HepG2 (cell line): ENCODE data around the gene ZFAND2B. TPM values are rescaled to one million over a fixed set of nuclear protein-coding genes. Genes with fewer than 3 reads are reported as not detected.

Source experiments
- ATAC-seq: fragments of 200-7000 bp; cut with Tn5 transposase; 3 replicates; pipeline ENCODE4 v1.9.1; 2020; ENCODE audit warnings: mild to moderate bottlenecking, moderate library complexity
- BruUV-seq: library from RNA; stranded (reverse); fragments of 400-500 nt; replicated peaks from 2 replicates; lab custom pipeline; 2021; lab: Mats Ljungman, UMichigan
- CTCF ChIA-PET: fragments of 300-600 bp; formaldehyde crosslinking; extraction: SDS; loops from one replicate; lab custom pipeline; 2021; ENCODE audit warnings: low total read pairs, inconsistent platforms, low intra/inter-chr PET ratio; lab: Yijun Ruan, JAX
- POLR2A ChIA-PET: fragments of 350-600 bp; sonication (Branson Sonifier 250); formaldehyde crosslinking; loops from one replicate; lab custom pipeline; 2020; ENCODE audit warnings: antibody characterized with exemption, inconsistent platforms; lab: Yijun Ruan, JAX
- DNase-seq: peaks from one replicate; pipeline ENCODE4 v3.0.0-alpha.2; 2015; ENCODE audit warnings: low spot score
- FAIRE-seq: peaks from 3 replicates; lab custom pipeline; 2011; peaks lifted over from hg19 to GRCh38; lab: Jason Lieb, UNC
- H2AFZ ChIP-seq: one replicate; pipeline ENCODE4 v1.6.1; 2011; ENCODE audit warnings: low read length, inconsistent platforms
- H3K27ac ChIP-seq: fragments of 300-600 bp; 3 replicates; pipeline ENCODE4 v1.8.0; 2011; ENCODE audit warnings: mixed run types, mild to moderate bottlenecking, mixed read lengths, low read length, inconsistent platforms; ENCODE audit not compliant: insufficient read depth; ENCODE audit errors: extremely low read length
- H3K27me3 ChIP-seq, 2 experiments: fragments of 200-600 bp in 1 of 2; 2 replicates in 1 of 2; 3 replicates in 1 of 2; pipeline versions ENCODE4 v1.6.0 to v1.8.0; 2011; ENCODE audit warnings: low read length in 2 of 2, mild to moderate bottlenecking in 2 of 2, moderate library complexity in 2 of 2, inconsistent platforms in 1 of 2; ENCODE audit not compliant: insufficient read depth in 2 of 2, control insufficient read depth in 1 of 2
- H3K36me3 ChIP-seq, 2 experiments: fragments of 200-600 bp in 1 of 2; replicated peaks in 1 of 2; 2 replicates in 1 of 2; 3 replicates in 1 of 2; pipeline versions ENCODE4 v1.5.1 to v1.8.0; 2011; ENCODE audit warnings: low read length in 2 of 2, inconsistent platforms in 1 of 2; ENCODE audit not compliant: insufficient read depth in 2 of 2, control insufficient read depth in 1 of 2
- H3K4me1 ChIP-seq: 2 replicates; pipeline ENCODE4 v1.5.1; 2012; ENCODE audit warnings: low read length, inconsistent platforms; ENCODE audit not compliant: insufficient read depth
- H3K4me2 ChIP-seq: 2 replicates; pipeline ENCODE4 v1.6.0; 2011; ENCODE audit warnings: low read depth, low read length, inconsistent platforms
- H3K4me3 ChIP-seq, 3 experiments: fragments of 200-600 bp in 1 of 3; sonication (generic), shearing (Covaris generic) in 1 of 3; replicated peaks in 1 of 3; 2 replicates each; pipeline ENCODE4 v1.5.1; 2011 to 2016; ENCODE audit warnings: low read length in 3 of 3, inconsistent platforms in 2 of 3, low read depth in 2 of 3, mild to moderate bottlenecking in 2 of 3, control low read depth in 1 of 3, mixed read lengths in 1 of 3; ENCODE audit not compliant: insufficient read depth in 1 of 3
- H3K79me2 ChIP-seq: one replicate; pipeline ENCODE4 v1.6.1; 2011; ENCODE audit warnings: low read length, inconsistent platforms; ENCODE audit not compliant: insufficient read depth
- H3K9ac ChIP-seq: 2 replicates; pipeline ENCODE4 v1.6.0; 2011; ENCODE audit warnings: mild to moderate bottlenecking, low read depth, low read length, inconsistent platforms; ENCODE audit not compliant: insufficient read depth
- H3K9me3 ChIP-seq: 2 replicates; pipeline ENCODE4 v1.5.1; 2012; ENCODE audit warnings: mild to moderate bottlenecking, low read length
- H4K20me1 ChIP-seq: 2 replicates; pipeline ENCODE4 v1.6.0; 2011; ENCODE audit warnings: inconsistent platforms, mild to moderate bottlenecking, low read length, moderate library complexity; ENCODE audit not compliant: insufficient read depth
- HNF4G ChIP-seq, 2 experiments: sonication (generic) in 1 of 2; formaldehyde crosslinking in 1 of 2; IDR thresholded peaks; 2 replicates each; pipeline versions ENCODE4 v1.4.0 to v1.6.1; 2011 to 2020; ENCODE audit warnings: borderline replicate concordance in 2 of 2, low read depth in 2 of 2, mild to moderate bottlenecking in 2 of 2, low read length in 1 of 2, missing genetic modification reagents in 1 of 2, moderate library complexity in 1 of 2
- KDM2A ChIP-seq: sonication (generic); formaldehyde crosslinking; IDR thresholded peaks from 2 replicates; pipeline ENCODE4 v1.4.0; 2020; ENCODE audit warnings: low read depth, missing genetic modification reagents, borderline replicate concordance
- ZNF562 ChIP-seq: sonication (generic); formaldehyde crosslinking; IDR thresholded peaks from 2 replicates; pipeline ENCODE4 v1.8.0; 2022; ENCODE audit warnings: missing genetic modification reagents, borderline replicate concordance
- ZNF746 ChIP-seq: sonication (generic); formaldehyde crosslinking; IDR thresholded peaks from 2 replicates; pipeline ENCODE4 v1.8.0; 2022; ENCODE audit warnings: mild to moderate bottlenecking, missing genetic modification reagents
- whole genome bisulfite sequencing: methylation state at CpG from one replicate; pipeline ENCODE4 v1.1.6; 2017; ENCODE audit warnings: low lambda C conversion rate; 5-methylcytosine and 5-hydroxymethylcytosine counted together
- in situ Hi-C: cut with HindIII; loops from 2 replicates; pipeline ENCODE4 v1.10.0; 2017; ENCODE audit warnings: low pct_unique_long_range_greater_than_20kb; ENCODE audit not compliant: extremely low pct_ligation_motif_present
- intact Hi-C: fragments of 100-400 bp; cut with micrococcal nuclease; formaldehyde crosslinking; loops from one replicate; pipeline ENCODE4 v1.10.0; 2022; ENCODE audit not compliant: unreplicated experiment
- polyA plus RNA-seq, 8 experiments: library from polyadenylated mRNA; depleted of rRNA in 3 of 8; stranded (reverse) in 7 of 8; unstranded in 1 of 8; fragments of >200 nt; fragmentation: Illumina TruSeq in 4 of 8; extraction: Trizol in 4 of 8; gene quantifications; 2 replicates each; pipeline versions ENCODE4 v1.2.1 to v1.2.3, GENCODE V29; 2011 to 2016; ENCODE audit warnings: low read depth in 4 of 8, missing spikeins in 1 of 8, mixed read lengths in 1 of 8; ENCODE audit not compliant: insufficient read depth in 1 of 8
- total RNA-seq, 5 experiments: library from RNA; depleted of rRNA; stranded (reverse); fragments of >200 nt; fragmentation: Illumina TruSeq; extraction: Trizol; gene quantifications; 2 replicates each; pipeline ENCODE4 v1.2.3, GENCODE V29; 2016; ENCODE audit warnings: low read depth in 1 of 5
- TF ChIP-seq, protein P1 (sequence below): sonication (generic); formaldehyde crosslinking; IDR thresholded peaks from 2 replicates; pipeline ENCODE4 v1.4.0; 2020; ENCODE audit warnings: missing genetic modification reagents
- TF ChIP-seq, protein P2 (sequence below): sonication (generic); formaldehyde crosslinking; IDR thresholded peaks from 2 replicates; pipeline ENCODE4 v1.9.0; 2022; ENCODE audit warnings: low read depth, missing genetic modification reagents
- TF ChIP-seq, protein P3 (sequence below): sonication (generic); formaldehyde crosslinking; IDR thresholded peaks from 2 replicates; pipeline ENCODE4 v1.5.1; 2020; ENCODE audit warnings: mild to moderate bottlenecking, missing genetic modification reagents, moderate library complexity

ZFAND2B gene
- total and polyA plus RNA-seq, 2 of the 13 experiments (the other 11 are each of a cell fraction or from before 2014, with no cell fraction given): 53.3 to 115 TPM

DNA sequence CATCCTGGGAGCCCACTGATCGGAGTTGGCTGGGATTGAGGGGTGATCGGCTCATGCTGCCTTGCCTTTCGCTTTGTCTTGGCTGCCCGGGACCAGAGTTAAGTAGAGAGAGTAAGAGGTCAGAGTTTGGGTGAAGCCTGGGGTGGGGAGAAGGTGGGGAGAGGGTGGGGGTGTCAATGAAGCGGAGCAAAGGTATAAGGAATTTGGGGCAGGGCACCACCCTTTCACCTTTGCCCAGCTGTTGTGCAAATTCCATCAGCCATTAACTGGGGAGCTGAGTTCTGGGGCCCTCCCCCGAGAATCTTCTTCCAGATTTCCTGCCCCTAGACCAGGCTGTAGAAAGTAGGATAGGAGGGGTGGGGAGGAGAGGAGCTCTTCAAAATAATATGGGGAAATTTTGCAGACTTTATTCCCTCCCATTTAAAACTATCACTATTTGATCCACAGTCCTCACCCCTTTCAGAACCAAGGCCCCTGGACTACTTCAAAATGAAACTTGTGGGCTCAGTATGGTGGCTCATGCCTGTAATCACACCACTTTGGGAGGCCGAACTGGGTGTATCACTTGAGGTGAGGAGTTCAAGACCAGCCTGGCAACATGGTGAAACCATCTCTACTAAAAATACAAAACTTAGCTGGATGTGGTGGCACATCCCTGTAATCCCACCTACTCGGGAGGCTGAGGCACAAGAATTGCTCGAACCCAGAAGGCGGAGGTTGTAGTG is 36.5 kb upstream of the ZFAND2B start, which contains the start of gene SLC23A3:
TSS of gene SLC23A3 (minus strand) at position 100 of the 725 bp plus-strand sequence. CDS start at position 55, 45 bp downstream.
- in situ Hi-C loops: loop anchor here (5.0 kb wide), 2 partner anchors 37 to 127 kb away; partner anchors contain the start of gene ZFAND2B
- DNase-seq: no peak

More for the DNA sequence above, 36.5 kb upstream of the ZFAND2B start, which contains the start of gene SLC23A3:
- Histone ChIP-seq H2AFZ (no peak within 1 kb of the TSS), H3K4me3 (peak within 1 kb of the TSS in 1 of 3 experiments; percentile 1; a peak in 1 of 6 replicates), H3K36me3 (peaks cover 7 to 23% of the 10 kb centered on the region in 2 experiments), H4K20me1 (no peaks in the 10 kb centered on the region), H3K4me1 (peaks cover 24% of the 10 kb centered on the region), H3K4me2 (no peak within 1 kb of the TSS), H3K9ac (no peak within 1 kb of the TSS), H3K79me2 (no peaks in the 10 kb centered on the region), H3K9me3 (no peaks in the 10 kb centered on the region), H3K27ac (no peak within 1 kb of the TSS), H3K27me3 (peaks cover 0 to 2% of the 10 kb centered on the region in 2 experiments; a peak in 1 of 5 replicates)
- POLR2A ChIA-PET: interaction anchor here (1.6 to 10.4 kb wide), 3 partner anchors 38 to 218 kb away, joined by 6 to 227 read pairs (median 6); partner anchors contain the start of genes DNPEP, GLB1L, STK16 and ZFAND2B
- no TSS peak for BruUV-seq
- ATAC-seq (peak; percentile 16), FAIRE-seq (no peak)
- WGBS: 56% methylated on average over 10 of the region's 10 CpGs
- CTCF ChIA-PET: interaction anchor here (1.3 to 1.8 kb wide), 3 partner anchors 10 to 125 kb away, joined by 5 to 12 read pairs (median 8); partner anchors contain the start of gene NHEJ1
- intact Hi-C loops: no loop called here
- TF ChIP-seq, protein P1, sequence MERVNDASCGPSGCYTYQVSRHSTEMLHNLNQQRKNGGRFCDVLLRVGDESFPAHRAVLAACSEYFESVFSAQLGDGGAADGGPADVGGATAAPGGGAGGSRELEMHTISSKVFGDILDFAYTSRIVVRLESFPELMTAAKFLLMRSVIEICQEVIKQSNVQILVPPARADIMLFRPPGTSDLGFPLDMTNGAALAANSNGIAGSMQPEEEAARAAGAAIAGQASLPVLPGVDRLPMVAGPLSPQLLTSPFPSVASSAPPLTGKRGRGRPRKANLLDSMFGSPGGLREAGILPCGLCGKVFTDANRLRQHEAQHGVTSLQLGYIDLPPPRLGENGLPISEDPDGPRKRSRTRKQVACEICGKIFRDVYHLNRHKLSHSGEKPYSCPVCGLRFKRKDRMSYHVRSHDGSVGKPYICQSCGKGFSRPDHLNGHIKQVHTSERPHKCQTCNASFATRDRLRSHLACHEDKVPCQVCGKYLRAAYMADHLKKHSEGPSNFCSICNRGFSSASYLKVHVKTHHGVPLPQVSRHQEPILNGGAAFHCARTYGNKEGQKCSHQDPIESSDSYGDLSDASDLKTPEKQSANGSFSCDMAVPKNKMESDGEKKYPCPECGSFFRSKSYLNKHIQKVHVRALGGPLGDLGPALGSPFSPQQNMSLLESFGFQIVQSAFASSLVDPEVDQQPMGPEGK: peak; percentile 57
- TF ChIP-seq, protein P2, sequence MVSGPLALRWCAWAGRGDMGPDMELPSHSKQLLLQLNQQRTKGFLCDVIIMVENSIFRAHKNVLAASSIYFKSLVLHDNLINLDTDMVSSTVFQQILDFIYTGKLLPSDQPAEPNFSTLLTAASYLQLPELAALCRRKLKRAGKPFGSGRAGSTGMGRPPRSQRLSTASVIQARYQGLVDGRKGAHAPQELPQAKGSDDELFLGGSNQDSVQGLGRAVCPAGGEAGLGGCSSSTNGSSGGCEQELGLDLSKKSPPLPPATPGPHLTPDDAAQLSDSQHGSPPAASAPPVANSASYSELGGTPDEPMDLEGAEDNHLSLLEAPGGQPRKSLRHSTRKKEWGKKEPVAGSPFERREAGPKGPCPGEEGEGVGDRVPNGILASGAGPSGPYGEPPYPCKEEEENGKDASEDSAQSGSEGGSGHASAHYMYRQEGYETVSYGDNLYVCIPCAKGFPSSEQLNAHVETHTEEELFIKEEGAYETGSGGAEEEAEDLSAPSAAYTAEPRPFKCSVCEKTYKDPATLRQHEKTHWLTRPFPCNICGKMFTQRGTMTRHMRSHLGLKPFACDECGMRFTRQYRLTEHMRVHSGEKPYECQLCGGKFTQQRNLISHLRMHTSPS (CRISPR knock-in tag): no peak
- TF ChIP-seq, protein P3, sequence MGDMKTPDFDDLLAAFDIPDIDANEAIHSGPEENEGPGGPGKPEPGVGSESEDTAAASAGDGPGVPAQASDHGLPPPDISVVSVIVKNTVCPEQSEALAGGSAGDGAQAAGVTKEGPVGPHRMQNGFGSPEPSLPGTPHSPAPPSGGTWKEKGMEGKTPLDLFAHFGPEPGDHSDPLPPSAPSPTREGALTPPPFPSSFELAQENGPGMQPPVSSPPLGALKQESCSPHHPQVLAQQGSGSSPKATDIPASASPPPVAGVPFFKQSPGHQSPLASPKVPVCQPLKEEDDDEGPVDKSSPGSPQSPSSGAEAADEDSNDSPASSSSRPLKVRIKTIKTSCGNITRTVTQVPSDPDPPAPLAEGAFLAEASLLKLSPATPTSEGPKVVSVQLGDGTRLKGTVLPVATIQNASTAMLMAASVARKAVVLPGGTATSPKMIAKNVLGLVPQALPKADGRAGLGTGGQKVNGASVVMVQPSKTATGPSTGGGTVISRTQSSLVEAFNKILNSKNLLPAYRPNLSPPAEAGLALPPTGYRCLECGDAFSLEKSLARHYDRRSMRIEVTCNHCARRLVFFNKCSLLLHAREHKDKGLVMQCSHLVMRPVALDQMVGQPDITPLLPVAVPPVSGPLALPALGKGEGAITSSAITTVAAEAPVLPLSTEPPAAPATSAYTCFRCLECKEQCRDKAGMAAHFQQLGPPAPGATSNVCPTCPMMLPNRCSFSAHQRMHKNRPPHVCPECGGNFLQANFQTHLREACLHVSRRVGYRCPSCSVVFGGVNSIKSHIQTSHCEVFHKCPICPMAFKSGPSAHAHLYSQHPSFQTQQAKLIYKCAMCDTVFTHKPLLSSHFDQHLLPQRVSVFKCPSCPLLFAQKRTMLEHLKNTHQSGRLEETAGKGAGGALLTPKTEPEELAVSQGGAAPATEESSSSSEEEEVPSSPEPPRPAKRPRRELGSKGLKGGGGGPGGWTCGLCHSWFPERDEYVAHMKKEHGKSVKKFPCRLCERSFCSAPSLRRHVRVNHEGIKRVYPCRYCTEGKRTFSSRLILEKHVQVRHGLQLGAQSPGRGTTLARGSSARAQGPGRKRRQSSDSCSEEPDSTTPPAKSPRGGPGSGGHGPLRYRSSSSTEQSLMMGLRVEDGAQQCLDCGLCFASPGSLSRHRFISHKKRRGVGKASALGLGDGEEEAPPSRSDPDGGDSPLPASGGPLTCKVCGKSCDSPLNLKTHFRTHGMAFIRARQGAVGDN (CRISPR knock-in tag): peak; percentile 14; the same call in 1 of the 2 replicates
- TF ChIP-seq ZNF746: no peak
- TF ChIP-seq KDM2A (CRISPR knock-in tag): peak; percentile 28; the same call in 1 of the 2 replicates
- no peak for TF ChIP-seq ZNF562 (CRISPR knock-in tag)
- peak; percentile 49; the same call in 1 of the 2 replicates for TF ChIP-seq HNF4G (IDR thresholded peaks at IDR 0.05; ENCODE audit: borderline replicate concordance, low read depth, low read length)
- no peak for TF ChIP-seq HNF4G (CRISPR knock-in tag; IDR thresholded peaks at IDR 0.05; ENCODE audit: borderline replicate concordance, low read depth)
